HEK293 (cell line): Measurements from ENCODE around the gene CORO1A.

Experiments used
- BCL11B ChIP-seq: fragments of 450-650 bp; formaldehyde crosslinking; IDR thresholded peaks from 2 replicates; pipeline ENCODE4 v1.5.1; 2016; ENCODE audit warnings: low read depth, missing biosample characterization, missing genetic modification characterization
- EGR2 ChIP-seq: fragments of 450-650 bp; formaldehyde crosslinking; IDR thresholded peaks from 2 replicates; pipeline ENCODE4 v1.5.1; 2016; ENCODE audit warnings: low read depth, missing biosample characterization, missing genetic modification characterization
- KLF16 ChIP-seq: fragments of 450-650 bp; formaldehyde crosslinking; IDR thresholded peaks from 2 replicates; pipeline ENCODE4 v1.5.1; 2017; ENCODE audit warnings: missing biosample characterization, missing genetic modification characterization
- MYNN ChIP-seq: fragments of 450-650 bp; formaldehyde crosslinking; IDR thresholded peaks from 2 replicates; pipeline ENCODE4 v1.5.1; 2016; ENCODE audit warnings: missing biosample characterization, missing genetic modification characterization, borderline replicate concordance
- RBAK ChIP-seq: fragments of 450-650 bp; formaldehyde crosslinking; IDR thresholded peaks from 2 replicates; pipeline ENCODE4 v1.5.1; 2016; ENCODE audit warnings: missing biosample characterization, missing genetic modification characterization
- SCRT2 ChIP-seq: fragments of 450-650 bp; formaldehyde crosslinking; IDR thresholded peaks from 2 replicates; pipeline ENCODE4 v1.5.1; 2016; ENCODE audit warnings: missing biosample characterization, missing genetic modification characterization
- TCF7L2 ChIP-seq: IDR thresholded peaks from 2 replicates; pipeline ENCODE4 v1.6.1; 2011; ENCODE audit warnings: low read depth, mild to moderate bottlenecking, inconsistent platforms, low read length, moderate library complexity, borderline replicate concordance
- ZBTB1 ChIP-seq: fragments of 450-650 bp; formaldehyde crosslinking; IDR thresholded peaks from 2 replicates; pipeline ENCODE4 v1.5.1; 2016; ENCODE audit warnings: missing biosample characterization, missing genetic modification characterization
- ZFP37 ChIP-seq: fragments of 450-650 bp; formaldehyde crosslinking; IDR thresholded peaks from 2 replicates; pipeline ENCODE4 v1.5.1; 2016; ENCODE audit warnings: missing biosample characterization, missing genetic modification characterization
- ZNF114 ChIP-seq: fragments of 450-650 bp; formaldehyde crosslinking; IDR thresholded peaks from 2 replicates; pipeline ENCODE4 v1.5.0; 2017; ENCODE audit warnings: missing biosample characterization, missing genetic modification characterization
- ZNF140 ChIP-seq: fragments of 450-650 bp; formaldehyde crosslinking; IDR thresholded peaks from 2 replicates; pipeline ENCODE4 v1.5.1; 2016; ENCODE audit warnings: missing biosample characterization, missing genetic modification characterization
- ZNF239 ChIP-seq: fragments of 450-650 bp; formaldehyde crosslinking; IDR thresholded peaks from 2 replicates; pipeline ENCODE4 v1.5.1; 2016; ENCODE audit warnings: missing biosample characterization, missing genetic modification characterization
- ZNF266 ChIP-seq: fragments of 450-650 bp; formaldehyde crosslinking; IDR thresholded peaks from 2 replicates; pipeline ENCODE4 v1.5.1; 2016; ENCODE audit warnings: missing biosample characterization, missing genetic modification characterization, low read depth
- ZNF292 ChIP-seq: fragments of 450-650 bp; formaldehyde crosslinking; IDR thresholded peaks from 2 replicates; pipeline ENCODE4 v1.5.1; 2016; ENCODE audit warnings: low read depth, missing biosample characterization, missing genetic modification characterization, borderline replicate concordance
- ZNF473 ChIP-seq: fragments of 450-650 bp; formaldehyde crosslinking; IDR thresholded peaks from 2 replicates; pipeline ENCODE4 v1.5.1; 2017; ENCODE audit warnings: missing biosample characterization, missing genetic modification characterization
- ZNF544 ChIP-seq: fragments of 450-650 bp; formaldehyde crosslinking; IDR thresholded peaks from 2 replicates; pipeline ENCODE4 v1.5.0; 2017; ENCODE audit warnings: missing biosample characterization, missing genetic modification characterization
- ZNF549 ChIP-seq: fragments of 450-650 bp; IDR thresholded peaks from 2 replicates; pipeline ENCODE4 v1.5.1; 2018; ENCODE audit warnings: missing biosample characterization, missing genetic modification characterization, mild to moderate bottlenecking, inconsistent platforms, moderate library complexity
- ZNF561 ChIP-seq: fragments of 450-650 bp; IDR thresholded peaks from 2 replicates; pipeline ENCODE4 v1.5.1; 2018; ENCODE audit warnings: missing biosample characterization, missing genetic modification characterization, borderline replicate concordance
- ZNF624 ChIP-seq: fragments of 450-650 bp; formaldehyde crosslinking; IDR thresholded peaks from 2 replicates; pipeline ENCODE4 v1.5.1; 2017; ENCODE audit warnings: missing biosample characterization, missing genetic modification characterization
- ZNF658 ChIP-seq: fragments of 450-650 bp; formaldehyde crosslinking; IDR thresholded peaks from 2 replicates; pipeline ENCODE4; 2016; ENCODE audit warnings: missing biosample characterization, missing genetic modification characterization
- ZNF664 ChIP-seq: fragments of 450-650 bp; formaldehyde crosslinking; IDR thresholded peaks from 2 replicates; pipeline ENCODE4 v1.5.1; 2016; ENCODE audit warnings: missing biosample characterization, missing genetic modification characterization
- ZSCAN30 ChIP-seq: fragments of 450-650 bp; IDR thresholded peaks from 2 replicates; pipeline ENCODE4 v1.5.1; 2018; ENCODE audit warnings: missing biosample characterization, mild to moderate bottlenecking, missing genetic modification characterization, moderate library complexity
- TF ChIP-seq, protein P1 (sequence below): fragments of 450-650 bp; formaldehyde crosslinking; IDR thresholded peaks from 2 replicates; pipeline ENCODE4 v1.5.1; 2016; ENCODE audit warnings: missing biosample characterization, missing genetic modification characterization
- TF ChIP-seq, protein P2 (sequence below): fragments of 450-650 bp; formaldehyde crosslinking; IDR thresholded peaks from 2 replicates; pipeline ENCODE4 v1.5.1; 2017; ENCODE audit warnings: missing biosample characterization, missing genetic modification characterization
- TF ChIP-seq, protein P3 (sequence below): fragments of 450-650 bp; formaldehyde crosslinking; optimal IDR thresholded peaks from 2 replicates; pipeline ENCODE3; 2016; ENCODE audit warnings: missing biosample characterization, mild to moderate bottlenecking, missing genetic modification characterization
- TF ChIP-seq, protein P4 (sequence below): fragments of 450-650 bp; formaldehyde crosslinking; IDR thresholded peaks from 2 replicates; pipeline ENCODE4 v1.5.1; 2016; ENCODE audit warnings: missing biosample characterization, missing genetic modification characterization
- TF ChIP-seq, protein P5 (sequence below): fragments of 450-650 bp; formaldehyde crosslinking; IDR thresholded peaks from 2 replicates; pipeline ENCODE4 v1.5.1; 2017; ENCODE audit warnings: missing biosample characterization, missing genetic modification characterization
- TF ChIP-seq, protein P6 (sequence below): fragments of 450-650 bp; formaldehyde crosslinking; IDR thresholded peaks from 2 replicates; pipeline ENCODE4 v1.5.1; 2017; ENCODE audit warnings: missing biosample characterization, missing genetic modification characterization

CORO1A gene

DNA sequence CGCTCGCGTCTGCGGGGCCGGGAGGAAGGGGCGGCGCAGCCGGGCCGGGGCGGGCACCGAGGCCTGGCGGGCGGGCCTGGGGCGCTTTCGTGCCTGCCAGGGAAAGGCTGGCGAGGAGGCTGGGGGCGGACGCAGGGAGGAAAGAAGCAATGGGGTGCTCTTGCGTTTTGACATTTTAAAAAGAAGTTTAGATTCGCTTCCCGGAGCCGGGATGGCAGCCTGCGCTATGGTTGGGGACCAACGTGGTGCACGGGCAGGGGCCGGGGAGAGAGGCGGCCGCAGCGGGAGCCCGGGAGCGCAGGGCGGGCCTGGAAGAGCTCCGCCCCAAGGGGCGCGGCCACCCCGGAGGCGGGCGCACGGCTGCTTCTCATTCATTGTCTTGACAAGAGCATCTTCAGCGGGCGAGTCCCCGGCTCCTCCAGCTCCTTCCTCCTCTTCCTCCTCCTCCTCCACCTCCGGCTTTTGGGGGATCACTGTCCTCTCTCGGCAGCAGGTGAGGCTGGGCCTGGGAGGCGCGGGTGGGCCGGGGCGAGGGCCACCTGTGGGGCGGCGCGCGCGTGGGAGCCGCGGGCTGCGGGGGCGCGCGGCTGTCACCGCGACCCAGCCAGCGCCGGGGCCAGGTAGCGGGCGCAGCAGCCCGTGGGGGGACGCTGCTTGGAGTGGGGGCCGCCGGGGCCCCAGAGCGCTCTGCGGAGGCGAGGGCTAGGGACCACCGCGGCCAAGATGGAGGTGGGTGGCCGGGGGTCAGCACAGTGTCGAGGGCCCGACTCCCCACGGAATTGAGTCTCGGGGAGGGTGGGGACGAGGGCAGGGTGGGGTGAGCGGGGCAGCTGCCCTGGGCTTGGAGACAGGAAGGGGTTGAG lies at the start of gene CORO1A (continued):
- TF ChIP-seq, protein P1, sequence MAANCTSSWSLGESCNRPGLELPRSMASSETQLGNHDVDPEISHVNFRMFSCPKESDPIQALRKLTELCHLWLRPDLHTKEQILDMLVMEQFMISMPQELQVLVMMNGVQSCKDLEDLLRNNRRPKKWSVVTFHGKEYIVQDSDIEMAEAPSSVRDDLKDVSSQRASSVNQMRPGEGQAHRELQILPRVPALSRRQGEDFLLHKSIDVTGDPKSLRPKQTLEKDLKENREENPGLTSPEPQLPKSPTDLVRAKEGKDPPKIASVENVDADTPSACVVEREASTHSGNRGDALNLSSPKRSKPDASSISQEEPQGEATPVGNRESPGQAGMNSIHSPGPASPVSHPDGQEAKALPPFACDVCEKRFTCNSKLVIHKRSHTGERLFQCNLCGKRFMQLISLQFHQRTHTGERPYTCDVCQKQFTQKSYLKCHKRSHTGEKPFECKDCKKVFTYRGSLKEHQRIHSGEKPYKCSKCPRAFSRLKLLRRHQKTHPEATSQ (tag by site-specific recombination), result 0 out of 2 replicates have a peak, but pooled peaks have one; percentile 67
- TF ChIP-seq MYNN (tag by site-specific recombination) (no peak), ZNF114 (no peak), BCL11B (no peak), ZNF544 (tag by site-specific recombination) (no peak), ZNF292 (no peak), ZNF658 (no peak), ZNF624 (tag by site-specific recombination) (no peak), TCF7L2 (no peak), ZNF266 (no peak), ZNF561 (tag by site-specific recombination) (peak; percentile 81; the same call in 1 of the 2 replicates), KLF16 (tag by site-specific recombination) (peak; percentile 59; the same call in 1 of the 2 replicates), SCRT2 (tag by site-specific recombination) (no peak), ZNF239 (tag by site-specific recombination) (no peak), RBAK (tag by site-specific recombination) (no peak), ZFP37 (tag by site-specific recombination) (no peak), ZNF664 (tag by site-specific recombination) (no peak), ZNF473 (tag by site-specific recombination) (no peak), ZNF549 (no peak), ZNF140 (tag by site-specific recombination) (no peak), EGR2 (tag by site-specific recombination) (peak; percentile 85), ZSCAN30 (tag by site-specific recombination) (no peak; the same call in 1 of the 2 replicates), ZBTB1 (tag by site-specific recombination) (no peak)
- TF ChIP-seq, protein P2, sequence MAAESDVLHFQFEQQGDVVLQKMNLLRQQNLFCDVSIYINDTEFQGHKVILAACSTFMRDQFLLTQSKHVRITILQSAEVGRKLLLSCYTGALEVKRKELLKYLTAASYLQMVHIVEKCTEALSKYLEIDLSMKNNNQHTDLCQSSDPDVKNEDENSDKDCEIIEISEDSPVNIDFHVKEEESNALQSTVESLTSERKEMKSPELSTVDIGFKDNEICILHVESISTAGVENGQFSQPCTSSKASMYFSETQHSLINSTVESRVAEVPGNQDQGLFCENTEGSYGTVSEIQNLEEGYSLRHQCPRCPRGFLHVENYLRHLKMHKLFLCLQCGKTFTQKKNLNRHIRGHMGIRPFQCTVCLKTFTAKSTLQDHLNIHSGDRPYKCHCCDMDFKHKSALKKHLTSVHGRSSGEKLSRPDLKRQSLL, result no peak
- TF ChIP-seq, protein P3, sequence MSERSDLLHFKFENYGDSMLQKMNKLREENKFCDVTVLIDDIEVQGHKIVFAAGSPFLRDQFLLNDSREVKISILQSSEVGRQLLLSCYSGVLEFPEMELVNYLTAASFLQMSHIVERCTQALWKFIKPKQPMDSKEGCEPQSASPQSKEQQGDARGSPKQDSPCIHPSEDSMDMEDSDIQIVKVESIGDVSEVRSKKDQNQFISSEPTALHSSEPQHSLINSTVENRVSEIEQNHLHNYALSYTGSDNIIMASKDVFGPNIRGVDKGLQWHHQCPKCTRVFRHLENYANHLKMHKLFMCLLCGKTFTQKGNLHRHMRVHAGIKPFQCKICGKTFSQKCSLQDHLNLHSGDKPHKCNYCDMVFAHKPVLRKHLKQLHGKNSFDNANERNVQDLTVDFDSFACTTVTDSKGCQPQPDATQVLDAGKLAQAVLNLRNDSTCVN (tag by site-specific recombination), result peak; percentile 85
- TF ChIP-seq, protein P4, sequence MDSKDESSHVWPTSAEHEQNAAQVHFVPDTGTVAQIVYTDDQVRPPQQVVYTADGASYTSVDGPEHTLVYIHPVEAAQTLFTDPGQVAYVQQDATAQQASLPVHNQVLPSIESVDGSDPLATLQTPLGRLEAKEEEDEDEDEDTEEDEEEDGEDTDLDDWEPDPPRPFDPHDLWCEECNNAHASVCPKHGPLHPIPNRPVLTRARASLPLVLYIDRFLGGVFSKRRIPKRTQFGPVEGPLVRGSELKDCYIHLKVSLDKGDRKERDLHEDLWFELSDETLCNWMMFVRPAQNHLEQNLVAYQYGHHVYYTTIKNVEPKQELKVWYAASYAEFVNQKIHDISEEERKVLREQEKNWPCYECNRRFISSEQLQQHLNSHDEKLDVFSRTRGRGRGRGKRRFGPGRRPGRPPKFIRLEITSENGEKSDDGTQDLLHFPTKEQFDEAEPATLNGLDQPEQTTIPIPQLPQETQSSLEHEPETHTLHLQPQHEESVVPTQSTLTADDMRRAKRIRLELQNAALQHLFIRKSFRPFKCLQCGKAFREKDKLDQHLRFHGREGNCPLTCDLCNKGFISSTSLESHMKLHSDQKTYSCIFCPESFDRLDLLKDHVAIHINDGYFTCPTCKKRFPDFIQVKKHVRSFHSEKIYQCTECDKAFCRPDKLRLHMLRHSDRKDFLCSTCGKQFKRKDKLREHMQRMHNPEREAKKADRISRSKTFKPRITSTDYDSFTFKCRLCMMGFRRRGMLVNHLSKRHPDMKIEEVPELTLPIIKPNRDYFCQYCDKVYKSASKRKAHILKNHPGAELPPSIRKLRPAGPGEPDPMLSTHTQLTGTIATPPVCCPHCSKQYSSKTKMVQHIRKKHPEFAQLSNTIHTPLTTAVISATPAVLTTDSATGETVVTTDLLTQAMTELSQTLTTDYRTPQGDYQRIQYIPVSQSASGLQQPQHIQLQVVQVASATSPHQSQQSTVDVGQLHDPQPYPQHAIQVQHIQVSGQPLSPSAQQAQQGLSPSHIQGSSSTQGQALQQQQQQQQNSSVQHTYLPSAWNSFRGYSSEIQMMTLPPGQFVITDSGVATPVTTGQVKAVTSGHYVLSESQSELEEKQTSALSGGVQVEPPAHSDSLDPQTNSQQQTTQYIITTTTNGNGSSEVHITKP, result no peak
- TF ChIP-seq, protein P5, sequence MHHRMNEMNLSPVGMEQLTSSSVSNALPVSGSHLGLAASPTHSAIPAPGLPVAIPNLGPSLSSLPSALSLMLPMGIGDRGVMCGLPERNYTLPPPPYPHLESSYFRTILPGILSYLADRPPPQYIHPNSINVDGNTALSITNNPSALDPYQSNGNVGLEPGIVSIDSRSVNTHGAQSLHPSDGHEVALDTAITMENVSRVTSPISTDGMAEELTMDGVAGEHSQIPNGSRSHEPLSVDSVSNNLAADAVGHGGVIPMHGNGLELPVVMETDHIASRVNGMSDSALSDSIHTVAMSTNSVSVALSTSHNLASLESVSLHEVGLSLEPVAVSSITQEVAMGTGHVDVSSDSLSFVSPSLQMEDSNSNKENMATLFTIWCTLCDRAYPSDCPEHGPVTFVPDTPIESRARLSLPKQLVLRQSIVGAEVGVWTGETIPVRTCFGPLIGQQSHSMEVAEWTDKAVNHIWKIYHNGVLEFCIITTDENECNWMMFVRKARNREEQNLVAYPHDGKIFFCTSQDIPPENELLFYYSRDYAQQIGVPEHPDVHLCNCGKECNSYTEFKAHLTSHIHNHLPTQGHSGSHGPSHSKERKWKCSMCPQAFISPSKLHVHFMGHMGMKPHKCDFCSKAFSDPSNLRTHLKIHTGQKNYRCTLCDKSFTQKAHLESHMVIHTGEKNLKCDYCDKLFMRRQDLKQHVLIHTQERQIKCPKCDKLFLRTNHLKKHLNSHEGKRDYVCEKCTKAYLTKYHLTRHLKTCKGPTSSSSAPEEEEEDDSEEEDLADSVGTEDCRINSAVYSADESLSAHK, result no peak; the same call in 1 of the 2 replicates
- TF ChIP-seq, protein P6, sequence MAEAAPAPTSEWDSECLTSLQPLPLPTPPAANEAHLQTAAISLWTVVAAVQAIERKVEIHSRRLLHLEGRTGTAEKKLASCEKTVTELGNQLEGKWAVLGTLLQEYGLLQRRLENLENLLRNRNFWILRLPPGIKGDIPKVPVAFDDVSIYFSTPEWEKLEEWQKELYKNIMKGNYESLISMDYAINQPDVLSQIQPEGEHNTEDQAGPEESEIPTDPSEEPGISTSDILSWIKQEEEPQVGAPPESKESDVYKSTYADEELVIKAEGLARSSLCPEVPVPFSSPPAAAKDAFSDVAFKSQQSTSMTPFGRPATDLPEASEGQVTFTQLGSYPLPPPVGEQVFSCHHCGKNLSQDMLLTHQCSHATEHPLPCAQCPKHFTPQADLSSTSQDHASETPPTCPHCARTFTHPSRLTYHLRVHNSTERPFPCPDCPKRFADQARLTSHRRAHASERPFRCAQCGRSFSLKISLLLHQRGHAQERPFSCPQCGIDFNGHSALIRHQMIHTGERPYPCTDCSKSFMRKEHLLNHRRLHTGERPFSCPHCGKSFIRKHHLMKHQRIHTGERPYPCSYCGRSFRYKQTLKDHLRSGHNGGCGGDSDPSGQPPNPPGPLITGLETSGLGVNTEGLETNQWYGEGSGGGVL (tag by site-specific recombination), result no peak
